PC-3 (cell line): ENCODE data around the gene SEMA3D.

Experiments
- CTCF ChIP-seq: fragments of 300-600 bp; sonication (generic); conservative IDR thresholded peaks from 2 replicates; pipeline ENCODE4 v1.5.1; 2017; ENCODE audit warnings: antibody characterized with exemption, low read depth, mild to moderate bottlenecking, low read length
- EZH2phosphoT487 ChIP-seq: fragments of 300-600 bp; sonication (generic); IDR thresholded peaks from 2 replicates; pipeline ENCODE4 v1.6.1; 2018; ENCODE audit warnings: mild to moderate bottlenecking, antibody characterized with exemption, low read length, borderline replicate concordance

- no peak for TF ChIP-seq CTCF
- no peak for TF ChIP-seq EZH2phosphoT487
Measured at GRCh38 chr7:85115862-85116261, 71.0 kb downstream of the SEMA3D start.
